Omental fat pad (tissue), 4 donors: ENCODE results near the gene DSEL. TPM values are rescaled to one million over a fixed set of nuclear protein-coding genes. Genes with fewer than 3 reads are reported as not detected.

Experiments used
- ATAC-seq: fragments of 150-250 bp; one replicate; pipeline ENCODE4 v1.9.1; 2016; ENCODE audit warnings: mild to moderate bottlenecking, moderate library complexity; ENCODE audit not compliant: low FRiP score
- DNase-seq: peaks from one replicate; pipeline ENCODE4 v3.0.0-alpha.2; 2019; ENCODE audit warnings: low spot score
- CTCF ChIP-seq, 3 donors: fragments of 450-650 bp; IDR thresholded peaks; one replicate each; pipeline ENCODE4 v1.5.1; 2016 to 2017; ENCODE audit warnings: antibody characterized with exemption in 3 of 3, mild to moderate bottlenecking in 3 of 3, moderate library complexity in 2 of 3
- total RNA-seq, 4 donors: library from RNA; depleted of rRNA; stranded (reverse); fragments of >200 nt; gene quantifications; one replicate each; pipeline ENCODE4 v1.1.0, GENCODE V29; 2016

Gene DSEL
- total RNA-seq, 4 donors from 2014 or later: 13.1 to 28.7 (median 22.4) TPM

DNA sequence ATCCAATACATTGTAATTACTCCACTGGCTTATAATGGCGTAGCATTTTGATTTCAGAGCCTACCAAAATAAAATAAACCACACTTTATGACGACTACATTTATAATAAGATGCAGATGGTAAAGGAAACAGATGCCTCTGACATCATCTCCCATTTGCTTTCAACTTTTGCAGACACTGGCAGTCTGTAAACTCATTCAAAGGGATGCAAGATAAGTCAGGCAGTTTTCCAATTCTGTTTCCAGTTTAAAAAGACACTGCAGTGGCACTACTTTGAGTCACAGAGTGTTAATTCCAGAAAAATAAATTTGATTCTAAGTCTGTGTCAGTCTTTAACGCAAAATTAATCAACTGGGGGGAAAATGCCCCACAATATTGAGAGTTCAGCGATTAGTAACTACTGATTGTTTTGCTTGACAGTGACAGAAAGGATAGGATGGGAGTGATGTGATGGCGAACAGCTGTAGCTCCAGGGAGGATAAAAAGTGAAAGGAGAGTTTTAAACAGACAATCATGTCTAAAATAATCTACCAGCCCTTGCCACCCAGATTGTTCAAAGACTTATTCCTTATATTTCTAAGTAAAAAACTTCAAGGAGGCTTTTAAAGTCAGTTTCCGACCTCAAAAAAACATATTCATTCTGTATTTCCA is 6.7 kb downstream of the DSEL start:
- ATAC-seq: no peak

GRCh38 chr18:67508146-67508545 is 8.4 kb downstream of the DSEL start:
- no peak for TF ChIP-seq CTCF (IDR thresholded peaks at IDR 0.05)
- ATAC-seq: no peak
- no peak for DNase-seq

More for the DNA sequence above, 6.7 kb downstream of the DSEL start:
- DNase-seq: no peak
- no peak for TF ChIP-seq CTCF (IDR thresholded peaks at IDR 0.05)

DNA sequence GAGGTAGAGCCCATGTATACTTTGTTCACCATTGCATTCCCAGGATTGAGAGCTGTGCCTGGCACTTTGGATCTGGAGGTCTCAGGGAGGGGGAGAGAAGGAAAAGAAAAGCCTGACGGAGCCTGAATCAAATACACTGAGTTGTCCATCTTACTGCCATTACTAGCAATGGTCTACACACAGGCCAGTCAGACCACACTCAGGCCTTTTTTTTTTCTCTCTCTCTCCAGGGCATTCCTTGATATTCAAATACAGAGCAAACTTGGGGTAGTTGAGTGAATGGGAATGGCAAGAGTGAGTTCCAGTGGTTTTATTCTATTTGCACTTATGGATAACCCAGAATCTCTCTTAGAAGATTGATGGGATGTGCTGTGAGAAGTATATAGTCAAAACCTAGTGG is 11.8 kb downstream of the DSEL start:
- no peak for ATAC-seq
- no peak for DNase-seq
- no peak for TF ChIP-seq CTCF (IDR thresholded peaks at IDR 0.05)

- no peak for DNase-seq
- peak; percentile 48 for ATAC-seq
- TF ChIP-seq CTCF (IDR thresholded peaks at IDR 0.05): no peak
Measured at GRCh38 chr18:67500522-67501205, 15.9 kb downstream of the DSEL start.

- ATAC-seq: no peak
- TF ChIP-seq CTCF (IDR thresholded peaks at IDR 0.05): no peak
- no peak for DNase-seq
Measured at GRCh38 chr18:67496469-67496868, 20.1 kb downstream of the DSEL start.

DNA sequence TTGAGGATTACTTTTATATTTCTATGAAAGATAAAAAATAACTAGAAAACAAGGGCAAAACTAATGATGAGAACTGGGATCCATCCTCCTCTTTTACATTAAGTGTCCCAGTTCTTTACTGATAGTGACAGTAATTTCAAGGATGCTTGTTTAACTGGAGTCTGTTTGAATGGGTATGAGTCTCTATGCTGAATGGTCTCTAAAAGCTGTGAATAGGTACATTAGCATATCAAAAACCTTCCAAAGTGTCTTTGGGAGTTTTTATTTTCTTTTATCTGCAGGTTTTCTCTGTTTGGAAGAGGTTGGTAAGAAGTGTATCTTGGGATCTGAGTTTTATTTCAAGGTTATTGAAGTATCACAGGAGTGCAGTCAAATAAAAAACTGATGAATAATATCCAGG is 30.0 kb downstream of the DSEL start:
- ATAC-seq (no peak), DNase-seq (no peak)
- TF ChIP-seq CTCF (IDR thresholded peaks at IDR 0.05): no peak

GRCh38 chr18:67485655-67486054 is 30.9 kb downstream of the DSEL start:
- no peak for TF ChIP-seq CTCF (IDR thresholded peaks at IDR 0.05)
- ATAC-seq (no peak), DNase-seq (no peak)
